Fibroblast of lung (primary cell): ENCODE results near the gene DEFB127. TPM values are rescaled to one million over a fixed set of nuclear protein-coding genes. Genes with fewer than 3 reads are reported as not detected.

Source experiments
- DNase-seq, 2 donors: peaks; one replicate each; pipeline versions ENCODE4 v3.0.0 to v3.0.0-alpha.2; 2010; ENCODE audit warnings: low read depth in 2 of 2
- H2AFZ ChIP-seq: 2 replicates; pipeline ENCODE4 v1.5.1; 2012; ENCODE audit warnings: low read length, control low read depth, inconsistent platforms
- H3K27ac ChIP-seq: 2 replicates; pipeline ENCODE4 v1.5.1; 2011; ENCODE audit warnings: low read length, control low read depth; ENCODE audit not compliant: insufficient read depth
- H3K27me3 ChIP-seq: 2 replicates; pipeline ENCODE4 v1.5.1; 2011; ENCODE audit warnings: mild to moderate bottlenecking, low read length; ENCODE audit not compliant: control insufficient read depth, insufficient read depth
- H3K36me3 ChIP-seq: 2 replicates; pipeline ENCODE4 v1.5.1; 2011; ENCODE audit warnings: low read length; ENCODE audit not compliant: control insufficient read depth, insufficient read depth
- H3K4me1 ChIP-seq: 2 replicates; pipeline ENCODE4 v1.5.1; 2011; ENCODE audit warnings: low read length; ENCODE audit not compliant: control insufficient read depth, insufficient read depth; ENCODE audit errors: extremely low read depth
- H3K4me2 ChIP-seq: 2 replicates; pipeline ENCODE4 v1.5.1; 2011; ENCODE audit warnings: low read length, control low read depth; ENCODE audit not compliant: insufficient read depth; ENCODE audit errors: extremely low read depth
- H3K4me3 ChIP-seq, 4 experiments: fragments of 200-600 bp in 1 of 4; sonication (generic) in 1 of 4; replicated peaks in 1 of 4; 2 replicates each; pipeline ENCODE4 v1.5.1; 2011 to 2016; ENCODE audit warnings: low read length in 4 of 4, low read depth in 3 of 4, mild to moderate bottlenecking in 3 of 4, control low read depth in 2 of 4, inconsistent platforms in 1 of 4, mixed read lengths in 1 of 4; ENCODE audit not compliant: insufficient read depth in 1 of 4; ENCODE audit errors: control extremely low read depth in 1 of 4
- H3K79me2 ChIP-seq: 2 replicates; pipeline ENCODE4 v1.5.1; 2012; ENCODE audit warnings: mild to moderate bottlenecking, low read length, inconsistent platforms; ENCODE audit not compliant: control insufficient read depth, insufficient read depth
- H3K9ac ChIP-seq: 2 replicates; pipeline ENCODE4 v1.5.1; 2011; ENCODE audit warnings: mild to moderate bottlenecking, low read length, control low read depth; ENCODE audit not compliant: insufficient read depth
- H3K9me3 ChIP-seq: 2 replicates; pipeline ENCODE4 v1.5.1; 2012; ENCODE audit warnings: low read depth, low read length; ENCODE audit not compliant: control insufficient read depth, insufficient read depth
- H4K20me1 ChIP-seq: 2 replicates; pipeline ENCODE4 v1.5.1; 2011; ENCODE audit warnings: low read length; ENCODE audit not compliant: control insufficient read depth, insufficient read depth; ENCODE audit errors: extremely low read depth
- EZH2 ChIP-seq: IDR thresholded peaks from 2 replicates; pipeline ENCODE4 v1.5.1; 2012; ENCODE audit warnings: low read length, control low read depth, mild to moderate bottlenecking; ENCODE audit errors: missing control alignments
- polyA plus RNA-seq, 2 donors: library from polyadenylated mRNA; depleted of rRNA in 1 of 2; stranded (reverse) in 1 of 2; unstranded in 1 of 2; fragments of >200 nt; gene quantifications; 2 replicates each; pipeline ENCODE4 v1.2.1, GENCODE V29; 2011 to 2012; ENCODE audit warnings: missing spikeins in 1 of 2
- total RNA-seq: library from RNA; depleted of rRNA; stranded (reverse); fragments of >200 nt; gene quantifications from 2 replicates; pipeline ENCODE4 v1.2.1, GENCODE V29; 2014
- TF ChIP-seq, protein P1 (sequence below), 2 donors: IDR thresholded peaks in 1 of 2; conservative IDR thresholded peaks in 1 of 2; 1 replicate in 1 of 2; 2 replicates in 1 of 2; pipeline ENCODE4 v1.5.1; 2011 to 2012; ENCODE audit warnings: low read length in 2 of 2, control low read depth in 1 of 2, inconsistent platforms in 1 of 2, low read depth in 1 of 2, mild to moderate bottlenecking in 1 of 2

Gene DEFB127
- total and polyA plus RNA-seq, 2 donors (not counting 1 experiment from before 2014, with no cell fraction given), result not detected

DNA sequence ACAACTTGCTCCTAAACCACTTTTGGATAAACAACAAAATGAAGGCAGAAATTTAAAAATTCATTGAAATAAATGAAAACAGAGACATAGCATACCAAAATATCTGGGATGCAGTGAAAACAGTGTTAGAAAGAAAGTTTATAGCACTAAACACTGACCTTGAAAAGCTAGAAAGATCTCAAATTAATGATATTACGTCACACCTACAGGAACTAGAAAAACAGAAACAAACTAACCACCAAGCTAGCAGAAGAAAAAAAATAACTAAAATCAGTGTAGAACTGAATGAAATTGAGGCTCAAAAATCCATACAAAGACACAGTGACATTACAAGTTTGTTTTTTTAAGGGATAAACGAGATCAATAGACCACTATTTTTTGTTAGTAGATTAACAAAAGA, 27.0 kb downstream of the DEFB127 start:
- Histone ChIP-seq H3K79me2 (no peaks in the 10 kb centered on the region), H3K27me3 (no peaks in the 10 kb centered on the region), H3K4me3 (no peak overlapping the region), H3K9me3 (no peaks in the 10 kb centered on the region), H3K4me2 (no peak overlapping the region), H3K36me3 (no peaks in the 10 kb centered on the region), H3K9ac (no peak overlapping the region), H3K4me1 (no peaks in the 10 kb centered on the region), H3K27ac (no peak overlapping the region), H2AFZ (no peak overlapping the region), H4K20me1 (no peaks in the 10 kb centered on the region)
- no peak for DNase-seq
- TF ChIP-seq, protein P1, sequence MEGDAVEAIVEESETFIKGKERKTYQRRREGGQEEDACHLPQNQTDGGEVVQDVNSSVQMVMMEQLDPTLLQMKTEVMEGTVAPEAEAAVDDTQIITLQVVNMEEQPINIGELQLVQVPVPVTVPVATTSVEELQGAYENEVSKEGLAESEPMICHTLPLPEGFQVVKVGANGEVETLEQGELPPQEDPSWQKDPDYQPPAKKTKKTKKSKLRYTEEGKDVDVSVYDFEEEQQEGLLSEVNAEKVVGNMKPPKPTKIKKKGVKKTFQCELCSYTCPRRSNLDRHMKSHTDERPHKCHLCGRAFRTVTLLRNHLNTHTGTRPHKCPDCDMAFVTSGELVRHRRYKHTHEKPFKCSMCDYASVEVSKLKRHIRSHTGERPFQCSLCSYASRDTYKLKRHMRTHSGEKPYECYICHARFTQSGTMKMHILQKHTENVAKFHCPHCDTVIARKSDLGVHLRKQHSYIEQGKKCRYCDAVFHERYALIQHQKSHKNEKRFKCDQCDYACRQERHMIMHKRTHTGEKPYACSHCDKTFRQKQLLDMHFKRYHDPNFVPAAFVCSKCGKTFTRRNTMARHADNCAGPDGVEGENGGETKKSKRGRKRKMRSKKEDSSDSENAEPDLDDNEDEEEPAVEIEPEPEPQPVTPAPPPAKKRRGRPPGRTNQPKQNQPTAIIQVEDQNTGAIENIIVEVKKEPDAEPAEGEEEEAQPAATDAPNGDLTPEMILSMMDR (conservative IDR thresholded peaks at IDR 0.05 in 1 of 2, IDR thresholded peaks at IDR 0.05 in 1 of 2; ENCODE audit: low read depth in 1 of 2, low read length in 2 of 2), result no peak
- no peak for TF ChIP-seq EZH2

DNA sequence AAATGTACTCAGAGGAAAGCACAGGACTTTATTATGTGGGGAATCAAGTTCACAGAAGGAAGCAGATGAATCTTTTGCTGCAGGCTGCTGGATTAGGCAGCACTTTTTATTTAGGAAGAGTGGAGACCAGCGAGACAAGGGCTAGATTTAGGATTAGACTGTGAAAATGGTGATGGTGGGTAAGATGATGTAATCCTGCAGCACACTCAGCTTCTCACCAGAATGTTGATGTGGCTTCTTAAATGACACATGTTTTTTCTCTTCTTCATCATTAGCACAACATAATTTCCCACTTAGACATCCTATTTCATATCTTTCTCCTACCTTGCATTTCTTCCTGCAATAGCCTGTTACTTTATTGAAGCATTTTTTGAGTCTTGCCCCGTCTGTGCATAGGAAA, 30.5 kb downstream of the DEFB127 start:
- Histone ChIP-seq H3K4me1 (no peaks in the 10 kb centered on the region), H3K4me2 (no peak overlapping the region), H4K20me1 (no peaks in the 10 kb centered on the region), H3K9me3 (no peaks in the 10 kb centered on the region), H3K79me2 (no peaks in the 10 kb centered on the region), H3K27ac (no peak overlapping the region), H3K36me3 (no peaks in the 10 kb centered on the region), H2AFZ (no peak overlapping the region), H3K9ac (no peak overlapping the region), H3K27me3 (no peaks in the 10 kb centered on the region), H3K4me3 (no peak overlapping the region)
- DNase-seq, result no peak
- TF ChIP-seq EZH2, result no peak
- TF ChIP-seq, protein P1 (conservative IDR thresholded peaks at IDR 0.05 in 1 of 2, IDR thresholded peaks at IDR 0.05 in 1 of 2; ENCODE audit: low read depth in 1 of 2, low read length in 2 of 2), result no peak

DNA sequence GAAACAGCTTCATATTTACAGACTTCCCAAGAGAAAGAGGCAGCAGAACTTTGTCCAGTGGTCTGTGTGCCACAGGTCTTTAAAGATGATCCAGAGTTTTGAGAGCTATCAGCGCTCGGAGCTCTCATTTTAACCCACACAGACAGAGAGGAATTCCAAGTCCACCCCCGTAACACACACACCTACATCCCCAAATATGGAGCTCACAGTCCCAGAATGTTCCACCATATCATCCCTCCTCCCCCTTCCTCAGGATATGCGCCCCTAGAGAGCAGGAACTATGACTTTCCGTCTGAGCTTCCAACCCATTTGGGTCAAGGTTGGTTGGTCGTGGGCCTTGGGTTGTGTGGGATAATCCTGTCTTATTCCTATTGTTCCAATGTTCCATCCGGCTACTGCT, 32.4 kb downstream of the DEFB127 start, which contains the start of gene DEFB128:
Gene DEFB128, minus strand, starts transcription at position 101 of the 400 bp plus-strand sequence. Its CDS starts 88 bp downstream, at position 13.
- Histone ChIP-seq H3K4me1 (no peaks in the 10 kb centered on the region), H3K4me3 (no peak within 1 kb of the TSS), H3K27ac (no peak within 1 kb of the TSS), H4K20me1 (no peaks in the 10 kb centered on the region), H3K9me3 (no peaks in the 10 kb centered on the region), H3K4me2 (no peak within 1 kb of the TSS), H3K9ac (no peak within 1 kb of the TSS), H2AFZ (no peak within 1 kb of the TSS), H3K27me3 (no peaks in the 10 kb centered on the region), H3K36me3 (no peaks in the 10 kb centered on the region), H3K79me2 (no peaks in the 10 kb centered on the region)
- no peak for DNase-seq
- no peak for TF ChIP-seq EZH2
- TF ChIP-seq, protein P1 (conservative IDR thresholded peaks at IDR 0.05 in 1 of 2, IDR thresholded peaks at IDR 0.05 in 1 of 2; ENCODE audit: low read depth in 1 of 2, low read length in 2 of 2), result no peak
